Hematopoietic multipotent progenitor cell treated with erythropoietin and hydrocortisone succinate and interleukin-3 and kit ligand, for 8 days (in vitro differentiated cells): ENCODE measurements around the gene SLC47A2.

Experiments used
- DNase-seq: peaks from one replicate; pipeline ENCODE4 v3.0.0-alpha.2; 2015

The SLC47A2 gene

DNA sequence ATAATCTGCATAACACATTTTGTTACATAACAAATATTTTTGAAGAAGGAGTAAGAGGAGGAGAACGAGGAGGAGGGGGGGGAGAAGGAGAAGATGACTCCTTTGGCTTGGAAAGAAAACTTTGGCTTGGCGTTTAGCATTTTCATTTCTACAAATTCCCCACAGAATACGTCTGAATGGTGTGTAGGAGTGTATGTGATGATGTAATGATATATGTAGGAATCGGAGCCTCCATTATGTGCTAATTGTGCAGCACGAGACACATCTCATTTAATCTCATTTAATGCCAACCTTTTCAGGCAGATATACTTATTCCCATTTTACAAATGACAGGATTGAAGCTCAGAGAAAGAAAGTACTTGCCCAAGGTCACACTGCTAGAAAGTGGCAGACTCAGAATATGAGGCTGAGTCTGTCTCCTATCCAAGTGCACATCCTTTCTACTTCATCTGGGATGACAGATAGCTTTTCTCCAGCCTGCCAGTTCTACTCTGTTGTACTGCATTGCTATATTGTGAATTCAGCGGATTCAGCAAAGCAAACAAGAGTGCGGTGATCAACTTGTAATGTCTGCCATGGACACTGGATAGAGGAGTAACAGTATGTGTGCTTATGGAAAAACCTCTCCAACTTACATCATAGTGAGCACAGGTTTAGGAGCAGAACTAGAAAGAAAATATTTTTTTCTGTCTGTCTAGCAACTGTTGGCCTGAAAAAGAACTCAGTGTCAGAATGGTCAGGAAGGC, 10.4 kb upstream of the SLC47A2 start:
- DNase-seq: no peak

GRCh38 chr17:19725486-19725885, 9.1 kb upstream of the SLC47A2 start:
- DNase-seq: no peak

GRCh38 chr17:19724501-19725420, 8.4 kb upstream of the SLC47A2 start:
- DNase-seq: peak; percentile 73

GRCh38 chr17:19723964-19724363, 7.6 kb upstream of the SLC47A2 start:
- no peak for DNase-seq

GRCh38 chr17:19720631-19721426, 4.4 kb upstream of the SLC47A2 start:
- no peak for DNase-seq

DNA sequence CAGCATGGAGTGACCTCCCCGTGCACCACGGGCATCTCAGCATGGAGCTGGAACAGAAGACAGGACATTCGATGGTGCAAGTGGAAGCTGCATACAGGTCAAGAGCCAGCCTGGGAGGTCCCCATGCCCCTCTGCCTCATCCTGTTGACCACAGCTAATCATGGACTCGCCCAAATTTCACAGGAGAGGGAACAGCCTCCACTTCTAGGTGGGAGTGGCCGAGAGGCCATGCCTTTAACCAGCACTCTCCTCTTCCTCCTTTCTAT, 3.8 kb upstream of the SLC47A2 start:
- no peak for DNase-seq

- no peak for DNase-seq
Observed at GRCh38 chr17:19719355-19720209, 3.2 kb upstream of the SLC47A2 start.

GRCh38 chr17:19718613-19719354, 2.4 kb upstream of the SLC47A2 start:
- no peak for DNase-seq

DNA sequence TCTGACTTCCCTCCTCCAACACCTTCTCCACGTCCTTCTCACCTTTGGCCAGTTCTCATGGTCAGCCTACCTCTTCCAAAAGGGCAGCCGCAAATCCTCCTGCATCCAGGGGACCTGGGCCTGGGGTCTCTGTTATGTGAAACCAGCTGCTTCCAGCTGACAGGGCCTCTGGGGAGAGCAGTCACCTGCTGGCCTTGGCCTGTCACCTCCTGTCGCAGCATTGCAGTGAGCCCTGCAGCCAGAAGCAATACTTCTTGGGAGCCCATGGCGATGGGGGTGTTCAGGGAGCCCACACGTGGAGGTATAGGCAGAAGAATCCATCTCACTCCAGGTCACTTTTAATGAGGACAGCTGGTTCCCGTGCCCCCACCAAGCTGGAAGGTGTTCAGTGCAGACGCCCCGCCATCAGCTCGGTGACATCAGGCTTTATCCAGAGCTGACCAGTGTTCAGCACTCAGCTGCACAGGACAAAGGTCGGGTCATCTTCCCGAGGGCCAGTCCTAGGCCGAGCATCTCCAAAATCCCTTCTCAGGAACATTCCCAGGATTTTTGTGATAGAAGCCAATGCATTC, 1.7 kb upstream of the SLC47A2 start:
- no peak for DNase-seq

DNA sequence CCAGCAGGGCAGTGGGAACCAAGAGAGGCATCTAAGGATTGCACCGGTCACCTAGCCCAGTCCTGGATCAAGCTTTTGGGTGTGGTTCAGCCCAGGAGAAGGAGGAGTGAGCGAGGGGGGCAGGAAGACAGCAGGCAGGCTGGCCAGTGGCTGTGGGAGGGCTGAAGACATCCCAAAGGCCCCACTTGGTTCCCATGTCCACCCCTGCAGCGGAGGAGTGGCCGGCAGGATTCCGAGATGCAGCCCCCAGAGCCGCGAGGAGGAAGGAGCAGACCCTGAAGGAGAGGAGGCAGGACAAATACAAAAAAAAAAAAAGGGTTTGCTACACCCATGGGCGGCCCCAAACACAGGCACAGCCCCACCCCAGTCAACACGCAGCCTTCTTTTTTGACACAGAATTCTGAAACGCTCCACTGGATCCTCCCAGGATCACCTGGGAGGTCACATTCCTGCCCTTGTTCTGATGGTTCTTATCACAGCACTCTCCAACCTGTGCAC, 1.1 kb upstream of the SLC47A2 start:
- DNase-seq: no peak

- no peak for DNase-seq
Observed at GRCh38 chr17:19717031-19717360, 612 bp upstream of the SLC47A2 start.

DNA sequence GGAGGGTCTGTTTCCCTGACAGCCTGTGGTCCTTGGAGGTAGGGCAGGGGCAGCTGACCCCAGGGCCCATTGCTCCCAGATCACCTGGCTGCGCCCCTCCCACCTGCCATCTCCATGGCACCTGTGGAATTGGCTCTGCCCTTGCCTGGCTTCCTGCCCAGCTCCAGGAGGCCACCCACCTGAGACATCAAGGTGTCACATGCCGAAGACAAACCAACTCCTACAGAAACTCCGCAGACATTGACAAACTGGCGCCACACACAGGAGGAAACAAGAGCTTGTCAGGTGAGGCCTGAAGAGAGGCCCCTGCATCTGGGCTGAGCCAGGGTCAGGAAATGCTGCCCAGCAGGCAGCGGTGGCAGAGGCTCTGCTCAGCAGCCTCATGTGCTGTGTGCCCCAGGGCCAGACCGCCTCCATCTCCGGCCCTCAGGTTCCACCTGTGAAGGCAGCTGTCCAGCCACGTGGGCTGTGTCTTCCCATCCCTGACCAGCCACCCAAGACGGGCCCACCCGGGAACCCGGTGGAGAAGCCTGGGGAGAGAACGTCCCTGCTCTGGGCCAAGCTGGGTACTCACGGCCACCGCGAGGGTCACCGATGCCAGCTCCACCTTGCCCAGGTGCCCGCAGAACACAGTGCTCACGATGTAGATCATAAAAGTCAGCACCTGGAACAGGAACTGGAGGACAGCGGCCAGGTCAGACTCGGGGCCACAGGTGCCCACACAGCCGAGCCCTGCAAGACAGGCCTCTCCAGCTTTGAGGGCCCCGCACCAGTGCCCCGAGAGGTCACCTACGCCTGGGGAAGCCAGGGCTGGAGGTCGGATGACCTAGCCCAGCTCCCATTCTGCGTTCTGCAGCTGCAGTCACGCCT, 1.6 kb downstream of the SLC47A2 start:
- no peak for DNase-seq

DNA sequence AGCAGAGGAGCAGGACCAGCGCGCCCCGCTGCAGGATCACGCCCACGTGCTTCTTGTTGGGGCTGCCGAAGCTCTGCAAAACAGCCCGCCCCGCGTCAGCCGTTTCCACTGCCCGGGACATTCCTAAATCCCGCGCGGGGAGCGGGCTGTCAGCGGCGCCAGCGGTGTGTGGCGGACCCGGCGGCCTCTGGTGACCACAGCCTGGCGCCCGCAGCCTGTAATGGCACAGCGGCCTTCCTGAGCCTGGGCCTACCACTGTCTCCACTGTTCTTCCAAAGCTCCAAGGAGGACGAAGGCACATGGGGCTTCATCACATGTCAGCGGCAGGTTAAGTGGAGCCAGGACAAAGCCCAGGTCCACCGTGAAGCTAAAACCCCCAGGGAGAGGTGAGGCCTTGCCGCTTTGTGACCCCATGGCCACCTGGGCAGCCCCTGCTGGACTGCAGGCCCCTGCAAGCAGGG, 2.5 kb downstream of the SLC47A2 start:
- no peak for DNase-seq

- no peak for DNase-seq
Observed at GRCh38 chr17:19713462-19713861, 2.9 kb downstream of the SLC47A2 start.

DNA sequence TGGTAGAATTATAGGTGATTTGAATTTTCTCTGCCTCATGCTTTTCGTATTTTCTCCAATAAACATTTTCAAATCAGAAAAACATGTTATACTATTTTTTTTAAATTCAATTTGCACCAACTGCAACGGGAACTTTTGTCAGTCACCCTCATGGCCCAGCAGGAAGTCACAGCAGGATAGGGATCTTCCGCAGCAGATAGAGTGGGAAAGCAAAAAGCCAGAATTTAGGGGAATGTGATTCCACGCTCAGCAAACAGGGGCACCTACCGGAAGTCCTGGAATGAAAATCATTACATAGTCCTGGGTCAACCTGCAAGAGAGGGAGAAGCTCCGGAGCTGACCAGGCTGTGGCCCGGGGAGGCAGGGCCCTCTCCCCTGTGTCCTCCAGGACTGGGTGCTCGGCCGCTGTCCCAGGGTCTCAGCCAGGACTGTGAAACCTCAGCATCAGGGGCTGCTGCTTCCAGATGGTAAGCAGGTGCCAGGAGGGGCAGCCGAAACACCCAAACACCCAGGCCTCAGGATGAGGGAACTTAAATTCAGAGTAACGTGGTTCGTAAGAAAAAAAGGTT, 3.9 kb downstream of the SLC47A2 start:
- no peak for DNase-seq

DNA sequence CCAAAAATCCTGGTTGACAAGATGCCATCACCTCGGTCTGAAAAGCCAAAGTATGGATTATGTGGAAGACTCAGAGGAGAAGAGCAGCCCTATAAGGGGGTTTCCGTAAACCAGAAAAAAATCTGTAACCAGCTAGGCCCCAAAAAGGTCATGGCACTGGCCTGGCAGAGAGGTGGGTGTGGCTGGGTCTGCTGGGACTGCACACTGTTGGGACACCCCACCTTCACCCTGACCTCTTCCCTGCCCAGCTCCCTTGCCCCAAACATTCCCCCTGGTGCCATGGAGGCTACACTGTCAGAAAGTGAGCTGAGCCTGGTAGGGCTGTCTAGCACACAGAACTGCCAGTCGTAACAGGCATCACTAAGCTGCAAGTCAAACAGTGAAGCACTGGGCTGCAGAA, 6.5 kb downstream of the SLC47A2 start:
- no peak for DNase-seq

GRCh38 chr17:19708431-19709175, 7.8 kb downstream of the SLC47A2 start:
- DNase-seq: no peak

DNA sequence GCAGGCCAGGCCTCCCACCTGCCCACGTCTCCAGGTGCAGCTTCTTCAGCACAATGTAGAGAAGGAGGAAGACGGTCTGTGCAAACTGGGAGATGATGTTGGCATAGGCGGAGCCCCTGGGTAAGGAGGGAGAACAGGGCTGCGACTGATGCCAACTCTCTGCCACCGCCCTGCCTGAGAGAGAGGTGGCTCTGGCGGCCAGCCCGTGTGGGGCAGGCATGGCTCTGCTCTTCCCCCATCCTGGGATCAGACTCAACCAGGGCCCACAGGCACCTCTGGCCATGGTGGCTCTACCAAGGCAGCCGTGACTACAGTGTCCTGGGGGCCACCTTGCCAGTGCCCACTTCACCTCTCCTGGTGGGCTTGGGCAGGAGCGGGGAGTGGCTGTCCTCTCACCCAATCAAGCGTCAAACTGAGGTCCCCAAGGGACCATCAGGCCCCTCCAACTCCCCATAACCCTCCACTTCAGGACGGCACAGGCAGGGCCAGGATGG, 8.6 kb downstream of the SLC47A2 start:
- DNase-seq: no peak
